ENCODE measurements around the gene TGM3.

TGM3 gene

GRCh38 chr20:2285193-2285592 is 10.6 kb upstream of the TGM3 start:
- DNase-seq (ENCODE audit: low read depth): no peak

- no peak for DNase-seq (ENCODE audit: low read depth)
These were observed 10.2 kb upstream of the TGM3 start for GRCh38 chr20:2285613-2286012.

- no peak for DNase-seq (ENCODE audit: low read depth)
These were observed 8.3 kb upstream of the TGM3 start for GRCh38 chr20:2287504-2287903.

- DNase-seq (ENCODE audit: low read depth): no peak
These were observed 6.3 kb upstream of the TGM3 start for GRCh38 chr20:2289475-2289874.

GRCh38 chr20:2290486-2290885 is 5.3 kb upstream of the TGM3 start:
- DNase-seq (ENCODE audit: low read depth): no peak

- no peak for DNase-seq (ENCODE audit: low read depth)
These were observed 3.2 kb upstream of the TGM3 start for GRCh38 chr20:2292416-2293110.

GRCh38 chr20:2293486-2293885 is 2.3 kb upstream of the TGM3 start:
- no peak for DNase-seq (ENCODE audit: low read depth)

- DNase-seq (ENCODE audit: low read depth): no peak
These were observed 1.8 kb upstream of the TGM3 start for GRCh38 chr20:2293971-2294370.

- DNase-seq (ENCODE audit: low read depth): no peak
These were observed 515 bp upstream of the TGM3 start for GRCh38 chr20:2295286-2295685.

GRCh38 chr20:2296524-2297356 is 939 bp downstream of the TGM3 start:
- no peak for DNase-seq (ENCODE audit: low read depth)

- DNase-seq (ENCODE audit: low read depth): no peak
These were observed 1.5 kb downstream of the TGM3 start for GRCh38 chr20:2297357-2297728.

- DNase-seq (ENCODE audit: low read depth): no peak
These were observed 2.3 kb downstream of the TGM3 start for GRCh38 chr20:2298116-2298515.

GRCh38 chr20:2298701-2299100 is 2.9 kb downstream of the TGM3 start:
- no peak for DNase-seq (ENCODE audit: low read depth)

GRCh38 chr20:2299301-2299700 is 3.5 kb downstream of the TGM3 start:
- DNase-seq (ENCODE audit: low read depth): no peak

- no peak for DNase-seq (ENCODE audit: low read depth)
These were observed 4.2 kb downstream of the TGM3 start for GRCh38 chr20:2300002-2300401.

GRCh38 chr20:2300420-2300819 is 4.6 kb downstream of the TGM3 start:
- DNase-seq (ENCODE audit: low read depth): no peak

GRCh38 chr20:2301164-2301622 is 5.4 kb downstream of the TGM3 start:
- DNase-seq (ENCODE audit: low read depth): no peak

GRCh38 chr20:2302384-2303060 is 6.7 kb downstream of the TGM3 start:
- DNase-seq (ENCODE audit: low read depth): no peak

GRCh38 chr20:2303673-2304072 is 7.9 kb downstream of the TGM3 start:
- DNase-seq (ENCODE audit: low read depth): no peak

- no peak for DNase-seq (ENCODE audit: low read depth)
These were observed 8.4 kb downstream of the TGM3 start for GRCh38 chr20:2304180-2304579.

- DNase-seq (ENCODE audit: low read depth): no peak
These were observed 9.2 kb downstream of the TGM3 start for GRCh38 chr20:2305029-2305428.

GRCh38 chr20:2305479-2305878 is 9.7 kb downstream of the TGM3 start:
- no peak for DNase-seq (ENCODE audit: low read depth)

- no peak for DNase-seq (ENCODE audit: low read depth)
These were observed 10.1 kb downstream of the TGM3 start for GRCh38 chr20:2305946-2306345.
